ENCODE results near the gene RAB1A. TPM values are rescaled to one million over a fixed set of nuclear protein-coding genes. Genes with fewer than 3 reads are reported as not detected.

RAB1A gene
- total and polyA plus RNA-seq, 2 of the 13 experiments (the other 11 are each of a cell fraction or from before 2014, with no cell fraction given), result 206 to 226 TPM

DNA sequence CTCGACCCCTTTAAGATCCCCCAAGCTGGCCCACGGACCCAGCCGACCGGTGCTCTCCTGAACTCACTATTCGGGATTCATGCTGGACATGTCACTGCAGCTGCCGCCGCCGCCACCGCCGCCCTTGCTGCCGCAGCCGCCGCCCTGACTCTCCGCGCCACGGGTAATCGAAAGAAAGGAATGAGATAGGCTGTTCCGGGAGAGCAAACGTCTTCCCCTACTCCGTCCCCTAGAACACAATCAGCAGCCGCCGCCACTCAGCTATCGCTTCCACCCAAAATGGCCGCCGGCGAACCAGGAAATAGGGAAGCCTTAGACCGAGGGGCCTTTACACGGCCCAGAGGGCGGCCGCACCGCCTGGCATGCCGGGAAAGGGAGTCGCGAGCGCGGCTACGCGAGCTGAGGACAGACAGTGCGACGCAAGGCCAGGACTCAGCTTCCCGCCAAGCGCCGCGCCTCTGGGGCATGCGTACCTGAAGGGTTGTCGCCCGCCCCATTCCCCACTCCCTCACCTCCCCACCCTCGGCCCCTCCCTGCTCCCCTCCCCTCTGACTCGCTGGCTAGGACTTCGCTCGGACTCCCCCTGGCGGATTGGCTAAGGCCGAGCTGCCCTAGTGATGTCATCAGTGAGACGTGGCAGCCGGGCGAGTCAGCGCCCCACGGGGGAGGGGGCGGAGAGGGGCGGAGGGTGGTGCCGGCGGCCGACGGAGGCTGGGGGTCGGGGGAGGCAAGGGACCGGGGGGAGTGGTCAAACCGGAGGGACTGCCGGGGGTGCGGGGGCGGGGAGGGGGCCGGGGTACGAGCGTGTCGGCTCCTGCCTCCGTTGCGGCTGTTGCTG lies at the start of gene RAB1A (continued):
- TF ChIP-seq ELF4 (CRISPR knock-in tag; IDR thresholded peaks at IDR 0.05; ENCODE audit: borderline replicate concordance) (peak; percentile 97), NFKB2 (CRISPR knock-in tag; IDR thresholded peaks at IDR 0.05; ENCODE audit: borderline replicate concordance) (no peak; the same call in 1 of the 2 replicates), CREM (IDR thresholded peaks at IDR 0.05) (peak; percentile 94), CREM (CRISPR knock-in tag; IDR thresholded peaks at IDR 0.05) (no peak; the same call in 1 of the 2 replicates), HMG20A (CRISPR knock-in tag; IDR thresholded peaks at IDR 0.05; ENCODE audit: borderline replicate concordance) (no peak), ZNF260 (CRISPR knock-in tag; IDR thresholded peaks at IDR 0.05; ENCODE audit: borderline replicate concordance, low read depth) (no peak), ZNF367 (CRISPR knock-in tag; IDR thresholded peaks at IDR 0.05; ENCODE audit: borderline replicate concordance) (no peak), CBX2 (IDR thresholded peaks at IDR 0.05; ENCODE audit: low read depth, low read length) (no peak), CBX2 (CRISPR knock-in tag; IDR thresholded peaks at IDR 0.05; ENCODE audit: low read depth) (0 out of 2 replicates have a peak, but pooled peaks have one; percentile 92), ETV6 (CRISPR knock-in tag; conservative IDR thresholded peaks at IDR 0.05) (no peak), HOXA3 (CRISPR knock-in tag; IDR thresholded peaks at IDR 0.05) (peak; percentile 97), ELF1 (CRISPR knock-in tag; IDR thresholded peaks at IDR 0.05) (peak; percentile 99), DPF2 (CRISPR knock-in tag; IDR thresholded peaks at IDR 0.05; ENCODE audit: borderline replicate concordance, low read depth) (no peak), MEIS2 (CRISPR knock-in tag; IDR thresholded peaks at IDR 0.05) (peak; percentile 57)
- TF ChIP-seq, protein P1, sequence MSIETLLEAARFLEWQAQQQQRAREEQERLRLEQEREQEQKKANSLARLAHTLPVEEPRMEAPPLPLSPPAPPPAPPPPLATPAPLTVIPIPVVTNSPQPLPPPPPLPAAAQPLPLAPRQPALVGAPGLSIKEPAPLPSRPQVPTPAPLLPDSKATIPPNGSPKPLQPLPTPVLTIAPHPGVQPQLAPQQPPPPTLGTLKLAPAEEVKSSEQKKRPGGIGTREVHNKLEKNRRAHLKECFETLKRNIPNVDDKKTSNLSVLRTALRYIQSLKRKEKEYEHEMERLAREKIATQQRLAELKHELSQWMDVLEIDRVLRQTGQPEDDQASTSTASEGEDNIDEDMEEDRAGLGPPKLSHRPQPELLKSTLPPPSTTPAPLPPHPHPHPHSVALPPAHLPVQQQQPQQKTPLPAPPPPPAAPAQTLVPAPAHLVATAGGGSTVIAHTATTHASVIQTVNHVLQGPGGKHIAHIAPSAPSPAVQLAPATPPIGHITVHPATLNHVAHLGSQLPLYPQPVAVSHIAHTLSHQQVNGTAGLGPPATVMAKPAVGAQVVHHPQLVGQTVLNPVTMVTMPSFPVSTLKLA (IDR thresholded peaks at IDR 0.05), result peak; percentile 70
- TF ChIP-seq, protein P2, sequence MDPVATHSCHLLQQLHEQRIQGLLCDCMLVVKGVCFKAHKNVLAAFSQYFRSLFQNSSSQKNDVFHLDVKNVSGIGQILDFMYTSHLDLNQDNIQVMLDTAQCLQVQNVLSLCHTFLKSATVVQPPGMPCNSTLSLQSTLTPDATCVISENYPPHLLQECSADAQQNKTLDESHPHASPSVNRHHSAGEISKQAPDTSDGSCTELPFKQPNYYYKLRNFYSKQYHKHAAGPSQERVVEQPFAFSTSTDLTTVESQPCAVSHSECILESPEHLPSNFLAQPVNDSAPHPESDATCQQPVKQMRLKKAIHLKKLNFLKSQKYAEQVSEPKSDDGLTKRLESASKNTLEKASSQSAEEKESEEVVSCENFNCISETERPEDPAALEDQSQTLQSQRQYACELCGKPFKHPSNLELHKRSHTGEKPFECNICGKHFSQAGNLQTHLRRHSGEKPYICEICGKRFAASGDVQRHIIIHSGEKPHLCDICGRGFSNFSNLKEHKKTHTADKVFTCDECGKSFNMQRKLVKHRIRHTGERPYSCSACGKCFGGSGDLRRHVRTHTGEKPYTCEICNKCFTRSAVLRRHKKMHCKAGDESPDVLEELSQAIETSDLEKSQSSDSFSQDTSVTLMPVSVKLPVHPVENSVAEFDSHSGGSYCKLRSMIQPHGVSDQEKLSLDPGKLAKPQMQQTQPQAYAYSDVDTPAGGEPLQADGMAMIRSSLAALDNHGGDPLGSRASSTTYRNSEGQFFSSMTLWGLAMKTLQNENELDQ (CRISPR knock-in tag; IDR thresholded peaks at IDR 0.05; ENCODE audit: borderline replicate concordance), result no peak
- TF ChIP-seq, protein P3, sequence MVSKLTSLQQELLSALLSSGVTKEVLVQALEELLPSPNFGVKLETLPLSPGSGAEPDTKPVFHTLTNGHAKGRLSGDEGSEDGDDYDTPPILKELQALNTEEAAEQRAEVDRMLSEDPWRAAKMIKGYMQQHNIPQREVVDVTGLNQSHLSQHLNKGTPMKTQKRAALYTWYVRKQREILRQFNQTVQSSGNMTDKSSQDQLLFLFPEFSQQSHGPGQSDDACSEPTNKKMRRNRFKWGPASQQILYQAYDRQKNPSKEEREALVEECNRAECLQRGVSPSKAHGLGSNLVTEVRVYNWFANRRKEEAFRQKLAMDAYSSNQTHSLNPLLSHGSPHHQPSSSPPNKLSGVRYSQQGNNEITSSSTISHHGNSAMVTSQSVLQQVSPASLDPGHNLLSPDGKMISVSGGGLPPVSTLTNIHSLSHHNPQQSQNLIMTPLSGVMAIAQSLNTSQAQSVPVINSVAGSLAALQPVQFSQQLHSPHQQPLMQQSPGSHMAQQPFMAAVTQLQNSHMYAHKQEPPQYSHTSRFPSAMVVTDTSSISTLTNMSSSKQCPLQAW (CRISPR knock-in tag; IDR thresholded peaks at IDR 0.05), result peak; percentile 79
- TF ChIP-seq, protein P4, sequence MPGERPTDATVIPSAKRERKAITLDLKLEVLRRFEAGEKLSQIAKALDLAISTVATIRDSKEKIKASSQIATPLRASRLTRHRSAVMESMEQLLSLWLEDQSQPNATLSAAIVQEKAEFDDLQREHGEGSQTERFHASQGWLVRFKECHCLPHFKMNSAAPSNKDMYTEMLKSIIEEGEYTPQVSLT (CRISPR knock-in tag; IDR thresholded peaks at IDR 0.05; ENCODE audit: borderline replicate concordance, low read depth), result peak; percentile 71; the same call in 1 of the 2 replicates
- TF ChIP-seq, protein P5, sequence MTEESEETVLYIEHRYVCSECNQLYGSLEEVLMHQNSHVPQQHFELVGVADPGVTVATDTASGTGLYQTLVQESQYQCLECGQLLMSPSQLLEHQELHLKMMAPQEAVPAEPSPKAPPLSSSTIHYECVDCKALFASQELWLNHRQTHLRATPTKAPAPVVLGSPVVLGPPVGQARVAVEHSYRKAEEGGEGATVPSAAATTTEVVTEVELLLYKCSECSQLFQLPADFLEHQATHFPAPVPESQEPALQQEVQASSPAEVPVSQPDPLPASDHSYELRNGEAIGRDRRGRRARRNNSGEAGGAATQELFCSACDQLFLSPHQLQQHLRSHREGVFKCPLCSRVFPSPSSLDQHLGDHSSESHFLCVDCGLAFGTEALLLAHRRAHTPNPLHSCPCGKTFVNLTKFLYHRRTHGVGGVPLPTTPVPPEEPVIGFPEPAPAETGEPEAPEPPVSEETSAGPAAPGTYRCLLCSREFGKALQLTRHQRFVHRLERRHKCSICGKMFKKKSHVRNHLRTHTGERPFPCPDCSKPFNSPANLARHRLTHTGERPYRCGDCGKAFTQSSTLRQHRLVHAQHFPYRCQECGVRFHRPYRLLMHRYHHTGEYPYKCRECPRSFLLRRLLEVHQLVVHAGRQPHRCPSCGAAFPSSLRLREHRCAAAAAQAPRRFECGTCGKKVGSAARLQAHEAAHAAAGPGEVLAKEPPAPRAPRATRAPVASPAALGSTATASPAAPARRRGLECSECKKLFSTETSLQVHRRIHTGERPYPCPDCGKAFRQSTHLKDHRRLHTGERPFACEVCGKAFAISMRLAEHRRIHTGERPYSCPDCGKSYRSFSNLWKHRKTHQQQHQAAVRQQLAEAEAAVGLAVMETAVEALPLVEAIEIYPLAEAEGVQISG (CRISPR knock-in tag; IDR thresholded peaks at IDR 0.05), result peak; percentile 84
